ENCODE data around the gene CHMP1B. TPM values are rescaled to one million over a fixed set of nuclear protein-coding genes. Genes with fewer than 3 reads are reported as not detected.
"Not testable (repeated sequence)": the region's sequence is repeated elsewhere in the genome, so short reads cannot be mapped to it uniquely, and the experiment has no call there.

The CHMP1B gene
- total and polyA plus RNA-seq, 9 of the 15 experiments (the other 6 are each of a cell fraction or from before 2014, with no cell fraction given): 12.3 to 29.9 (median 19.0) TPM

DNA sequence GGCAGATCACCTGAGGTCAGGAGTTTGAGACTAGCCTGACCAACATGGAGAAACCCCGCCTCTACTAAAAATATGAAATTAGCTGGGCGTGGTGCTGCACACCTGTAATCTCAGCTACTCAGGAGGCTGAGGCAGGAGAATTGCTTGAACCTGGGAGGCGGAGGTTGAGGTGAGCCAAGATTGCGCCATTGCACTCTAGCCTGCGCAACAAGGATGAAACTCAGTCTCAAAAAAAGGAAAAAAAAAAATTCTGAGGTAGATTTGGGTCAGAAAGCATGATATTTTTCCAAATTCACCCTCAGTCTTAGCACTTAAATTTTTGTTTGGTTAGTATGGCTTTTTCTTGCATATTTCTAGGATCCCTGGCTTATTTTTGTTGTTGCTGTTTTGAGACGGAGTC lies 3.3 kb downstream of the CHMP1B start:
- H3K9me3 ChIP-seq (replicated peaks; ENCODE audit: control insufficient read depth, insufficient read depth, low read depth, low read length); POLR2A ChIA-PET; H3K4me2 ChIP-seq (ENCODE audit: insufficient read depth, low read length); H4K20me1 ChIP-seq (replicated peaks; ENCODE audit: control insufficient read depth, insufficient read depth, low read length); H3K9ac ChIP-seq (ENCODE audit: insufficient read depth in 1 of 2, low read depth in 2 of 2, low read length in 2 of 2); CTCF ChIA-PET (ENCODE audit: low intra/inter-chr PET ratio); H3K27me3 ChIP-seq (ENCODE audit: control insufficient read depth in 2 of 2, insufficient read depth in 2 of 2, low read length in 2 of 2); DNase-seq (ENCODE audit: extremely low read depth in 1 of 4, low spot score in 3 of 4); in situ Hi-C loops (cut with MboI); H3K4me3 ChIP-seq; intact Hi-C loops (cut with micrococcal nuclease); H3K9me1 ChIP-seq (ENCODE audit: control insufficient read depth, insufficient read depth, low read length); BruUV-seq (replicated peaks); H3K36me3 ChIP-seq (ENCODE audit: control insufficient read depth, insufficient read depth, low read length); H3K27ac ChIP-seq (ENCODE audit: extremely low read depth, low read depth, low read length); H2AFZ ChIP-seq (ENCODE audit: low read depth, low read length); ATAC-seq; FAIRE-seq: not testable (repeated sequence)
- H3K4me1 ChIP-seq (replicated peaks in 1 of 2; ENCODE audit: control insufficient read depth in 2 of 2, insufficient read depth in 2 of 2, low read length in 2 of 2): peaks cover 19 to 21% of the 10 kb centered on the region in 2 experiments
- H3K79me2 ChIP-seq (ENCODE audit: control insufficient read depth, insufficient read depth, low read length): peaks cover 24% of the 10 kb centered on the region
- 90% methylated on average over 6 of the region's 6 CpGs for WGBS (ENCODE audit: insufficient coverage, low coverage, missing lambda C conversion rate)

DNA sequence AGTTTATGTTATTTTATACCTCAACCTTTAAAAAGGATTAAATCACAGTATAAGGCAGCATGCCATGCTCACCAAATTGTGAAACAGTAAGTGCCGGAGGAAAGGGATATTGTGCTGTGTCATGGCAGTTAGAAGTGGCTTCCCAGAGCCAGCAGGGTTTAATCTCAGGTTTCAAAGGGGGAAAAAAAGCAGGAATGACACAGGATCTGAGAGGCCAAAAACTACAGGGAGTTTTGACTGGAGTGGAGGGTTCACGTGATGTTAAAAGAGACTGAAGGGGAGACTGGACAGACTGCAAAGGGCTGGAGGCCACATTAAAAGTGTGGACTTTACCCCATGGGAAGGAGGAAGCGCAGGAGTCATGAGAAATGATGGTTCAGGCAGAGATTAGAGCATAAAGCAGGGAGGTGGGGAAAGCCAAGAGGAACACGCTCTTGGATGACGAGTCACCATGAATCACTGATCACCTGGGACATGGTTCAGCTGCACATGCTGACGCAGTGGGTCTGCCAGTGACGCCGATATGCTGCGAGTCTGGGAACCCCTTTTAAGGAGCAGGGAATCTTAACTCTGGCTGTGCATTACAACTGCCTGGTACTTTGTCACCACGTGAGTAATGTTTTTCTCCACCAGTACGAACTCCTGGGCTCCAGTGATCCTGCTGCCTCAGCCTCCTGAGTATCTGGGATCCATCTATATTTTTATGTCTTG lies 6.1 kb downstream of the CHMP1B start:
- Histone ChIP-seq H3K27ac (ENCODE audit: extremely low read depth, low read depth, low read length) (peak overlapping the region; percentile 43; the same call in 1 of the 3 replicates), H3K4me2 (ENCODE audit: insufficient read depth, low read length) (peak overlapping the region; percentile 53; the same call in 1 of the 2 replicates)
- POLR2A ChIA-PET: interaction anchor here (0.7 kb wide), 1 partner anchor 9 kb away, joined by 3 read pairs; no protein-coding TSS in a partner anchor
- TF ChIP-seq, protein P1, sequence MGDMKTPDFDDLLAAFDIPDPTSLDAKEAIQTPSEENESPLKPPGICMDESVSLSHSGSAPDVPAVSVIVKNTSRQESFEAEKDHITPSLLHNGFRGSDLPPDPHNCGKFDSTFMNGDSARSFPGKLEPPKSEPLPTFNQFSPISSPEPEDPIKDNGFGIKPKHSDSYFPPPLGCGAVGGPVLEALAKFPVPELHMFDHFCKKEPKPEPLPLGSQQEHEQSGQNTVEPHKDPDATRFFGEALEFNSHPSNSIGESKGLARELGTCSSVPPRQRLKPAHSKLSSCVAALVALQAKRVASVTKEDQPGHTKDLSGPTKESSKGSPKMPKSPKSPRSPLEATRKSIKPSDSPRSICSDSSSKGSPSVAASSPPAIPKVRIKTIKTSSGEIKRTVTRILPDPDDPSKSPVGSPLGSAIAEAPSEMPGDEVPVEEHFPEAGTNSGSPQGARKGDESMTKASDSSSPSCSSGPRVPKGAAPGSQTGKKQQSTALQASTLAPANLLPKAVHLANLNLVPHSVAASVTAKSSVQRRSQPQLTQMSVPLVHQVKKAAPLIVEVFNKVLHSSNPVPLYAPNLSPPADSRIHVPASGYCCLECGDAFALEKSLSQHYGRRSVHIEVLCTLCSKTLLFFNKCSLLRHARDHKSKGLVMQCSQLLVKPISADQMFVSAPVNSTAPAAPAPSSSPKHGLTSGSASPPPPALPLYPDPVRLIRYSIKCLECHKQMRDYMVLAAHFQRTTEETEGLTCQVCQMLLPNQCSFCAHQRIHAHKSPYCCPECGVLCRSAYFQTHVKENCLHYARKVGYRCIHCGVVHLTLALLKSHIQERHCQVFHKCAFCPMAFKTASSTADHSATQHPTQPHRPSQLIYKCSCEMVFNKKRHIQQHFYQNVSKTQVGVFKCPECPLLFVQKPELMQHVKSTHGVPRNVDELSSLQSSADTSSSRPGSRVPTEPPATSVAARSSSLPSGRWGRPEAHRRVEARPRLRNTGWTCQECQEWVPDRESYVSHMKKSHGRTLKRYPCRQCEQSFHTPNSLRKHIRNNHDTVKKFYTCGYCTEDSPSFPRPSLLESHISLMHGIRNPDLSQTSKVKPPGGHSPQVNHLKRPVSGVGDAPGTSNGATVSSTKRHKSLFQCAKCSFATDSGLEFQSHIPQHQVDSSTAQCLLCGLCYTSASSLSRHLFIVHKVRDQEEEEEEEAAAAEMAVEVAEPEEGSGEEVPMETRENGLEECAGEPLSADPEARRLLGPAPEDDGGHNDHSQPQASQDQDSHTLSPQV (IDR thresholded peaks at IDR 0.05): no peak
- no peak for TF ChIP-seq BCL6 (CRISPR knock-in tag; IDR thresholded peaks at IDR 0.05)
- TF ChIP-seq EP400 (IDR thresholded peaks at IDR 0.05): peak; percentile 35; the same call in 1 of the 2 replicates

More for the DNA sequence above, 6.1 kb downstream of the CHMP1B start:
- Histone ChIP-seq H2AFZ (ENCODE audit: low read depth, low read length) (peak overlapping the region; percentile 53), H3K9me1 (ENCODE audit: control insufficient read depth, insufficient read depth, low read length) (no peaks in the 10 kb centered on the region), H3K79me2 (ENCODE audit: control insufficient read depth, insufficient read depth, low read length) (peaks cover 12% of the 10 kb centered on the region), H3K4me3 (no peak overlapping the region), H3K9ac (ENCODE audit: insufficient read depth in 1 of 2, low read depth in 2 of 2, low read length in 2 of 2) (peak overlapping the region; percentile 24 to 31; a peak in 1 of 4 replicates), H3K9me3 (replicated peaks; ENCODE audit: control insufficient read depth, insufficient read depth, low read depth, low read length) (no peaks in the 10 kb centered on the region), H4K20me1 (replicated peaks; ENCODE audit: control insufficient read depth, insufficient read depth, low read length) (no peaks in the 10 kb centered on the region), H3K36me3 (ENCODE audit: control insufficient read depth, insufficient read depth, low read length) (no peaks in the 10 kb centered on the region), H3K27me3 (ENCODE audit: control insufficient read depth in 2 of 2, insufficient read depth in 2 of 2, low read length in 2 of 2) (no peaks in the 10 kb centered on the region), H3K4me1 (replicated peaks in 1 of 2; ENCODE audit: control insufficient read depth in 2 of 2, insufficient read depth in 2 of 2, low read length in 2 of 2) (peaks cover 24 to 28% of the 10 kb centered on the region in 2 experiments)
- CTCF ChIA-PET (ENCODE audit: low intra/inter-chr PET ratio): no interaction called here
- ATAC-seq (peak; percentile 62), DNase-seq (ENCODE audit: extremely low read depth in 1 of 4, low spot score in 3 of 4) (peak; percentile 41 to 73 (median 52)), FAIRE-seq (peak; percentile 37)
- intact Hi-C loops (cut with micrococcal nuclease): no loop called here
- WGBS (ENCODE audit: insufficient coverage, low coverage, missing lambda C conversion rate): 3% methylated on average over 11 of the region's 11 CpGs
- no TSS peak for BruUV-seq (replicated peaks)
- in situ Hi-C loops (cut with MboI): no loop called here
